MM.1S (cell line): ENCODE results near the gene SYT5.

ENCODE experiments used
- EZH2 ChIP-seq: fragments of 300-600 bp; sonication (generic); optimal IDR thresholded peaks from 2 replicates; pipeline ENCODE3; 2017; ENCODE audit warnings: low read depth, mild to moderate bottlenecking, antibody characterized with exemption, low read length, mixed read lengths
- EZH2phosphoT487 ChIP-seq: fragments of 300-600 bp; sonication (generic); IDR thresholded peaks from 2 replicates; pipeline ENCODE4 v1.6.1; 2018; ENCODE audit warnings: antibody characterized with exemption, low read length
- TF ChIP-seq, protein P1 (sequence below): fragments of 300-600 bp; sonication (generic); IDR thresholded peaks from 2 replicates; pipeline ENCODE4 v1.5.1; 2016; ENCODE audit warnings: antibody characterized with exemption, low read length, mixed read lengths

DNA sequence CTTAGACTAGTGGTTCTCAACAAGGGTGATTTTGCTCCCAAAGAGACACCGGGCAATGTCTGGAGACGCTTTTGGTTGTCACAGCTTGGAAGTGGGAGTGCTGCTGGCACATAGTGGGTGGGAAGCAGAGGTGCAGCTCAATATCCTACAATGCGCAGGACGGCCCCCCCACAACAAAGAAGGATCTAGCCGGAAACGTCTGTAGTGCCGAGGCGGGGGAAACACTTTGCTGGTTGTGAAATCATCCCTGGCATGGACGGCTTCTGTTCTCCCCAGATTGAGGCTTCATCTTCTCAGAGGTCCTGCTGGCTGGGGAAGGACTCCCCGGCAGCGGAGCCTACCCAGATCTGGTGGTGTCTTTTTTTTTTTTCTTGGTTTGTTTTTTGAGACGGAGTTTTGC lies 13.4 kb upstream of the SYT5 start:
- TF ChIP-seq EZH2, result no peak
- TF ChIP-seq, protein P1, sequence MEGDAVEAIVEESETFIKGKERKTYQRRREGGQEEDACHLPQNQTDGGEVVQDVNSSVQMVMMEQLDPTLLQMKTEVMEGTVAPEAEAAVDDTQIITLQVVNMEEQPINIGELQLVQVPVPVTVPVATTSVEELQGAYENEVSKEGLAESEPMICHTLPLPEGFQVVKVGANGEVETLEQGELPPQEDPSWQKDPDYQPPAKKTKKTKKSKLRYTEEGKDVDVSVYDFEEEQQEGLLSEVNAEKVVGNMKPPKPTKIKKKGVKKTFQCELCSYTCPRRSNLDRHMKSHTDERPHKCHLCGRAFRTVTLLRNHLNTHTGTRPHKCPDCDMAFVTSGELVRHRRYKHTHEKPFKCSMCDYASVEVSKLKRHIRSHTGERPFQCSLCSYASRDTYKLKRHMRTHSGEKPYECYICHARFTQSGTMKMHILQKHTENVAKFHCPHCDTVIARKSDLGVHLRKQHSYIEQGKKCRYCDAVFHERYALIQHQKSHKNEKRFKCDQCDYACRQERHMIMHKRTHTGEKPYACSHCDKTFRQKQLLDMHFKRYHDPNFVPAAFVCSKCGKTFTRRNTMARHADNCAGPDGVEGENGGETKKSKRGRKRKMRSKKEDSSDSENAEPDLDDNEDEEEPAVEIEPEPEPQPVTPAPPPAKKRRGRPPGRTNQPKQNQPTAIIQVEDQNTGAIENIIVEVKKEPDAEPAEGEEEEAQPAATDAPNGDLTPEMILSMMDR, result no peak
- no peak for TF ChIP-seq EZH2phosphoT487
